T47D (cell line): ENCODE measurements around the gene TSPAN31.

Experiments used
- DNase-seq, 2 experiments: peaks; one replicate each; pipeline versions ENCODE4 v3.0.0 to v3.0.0-alpha.2; 2011 to 2012; ENCODE audit warnings: low read depth in 1 of 2, low spot score in 1 of 2
- JUND ChIP-seq: IDR thresholded peaks from 2 replicates; pipeline ENCODE4 v1.6.1; 2012; ENCODE audit warnings: low read depth
- in situ Hi-C: cut with HindIII; loops from 2 replicates; pipeline ENCODE4 v1.10.0; 2016; ENCODE audit warnings: low sequenced_read_pairs, low pct_unique_long_range_greater_than_20kb

Gene TSPAN31

GRCh38 chr12:57725851-57726150 is 19.0 kb upstream of the TSPAN31 start:
- DNase-seq, result no peak
- in situ Hi-C loops, result no loop called here
- TF ChIP-seq JUND, result no peak

- in situ Hi-C loops, result no loop called here
- TF ChIP-seq JUND, result no peak
- DNase-seq, result peak; percentile 90 to 96
These were observed 18.5 kb upstream of the TSPAN31 start for GRCh38 chr12:57726151-57726883.

GRCh38 chr12:57726884-57727757 is 17.7 kb upstream of the TSPAN31 start:
- in situ Hi-C loops, result no loop called here
- no peak for TF ChIP-seq JUND
- peak in 1 of 2 experiments; percentile 81 for DNase-seq

- TF ChIP-seq JUND, result no peak
- peak in 1 of 2 experiments; percentile 72 for DNase-seq
- in situ Hi-C loops, result no loop called here
These were observed 17.0 kb upstream of the TSPAN31 start for GRCh38 chr12:57727758-57728395.

- in situ Hi-C loops, result no loop called here
- no peak for DNase-seq
- TF ChIP-seq JUND, result no peak
These were observed 15.5 kb upstream of the TSPAN31 start for GRCh38 chr12:57729321-57729844.

GRCh38 chr12:57730336-57731067 is 14.3 kb upstream of the TSPAN31 start:
- in situ Hi-C loops, result no loop called here
- no peak for DNase-seq
- no peak for TF ChIP-seq JUND

- DNase-seq, result no peak
- no peak for TF ChIP-seq JUND
- in situ Hi-C loops, result no loop called here
These were observed 13.3 kb upstream of the TSPAN31 start for GRCh38 chr12:57731411-57732080.

- no peak for DNase-seq
- TF ChIP-seq JUND, result no peak
- in situ Hi-C loops, result no loop called here
These were observed 12.6 kb upstream of the TSPAN31 start for GRCh38 chr12:57732270-57732669.

GRCh38 chr12:57732726-57733593 is 11.9 kb upstream of the TSPAN31 start:
- TF ChIP-seq JUND, result no peak
- DNase-seq, result no peak
- in situ Hi-C loops, result no loop called here

- no peak for TF ChIP-seq JUND
- DNase-seq, result no peak
- in situ Hi-C loops, result no loop called here
These were observed 10.9 kb upstream of the TSPAN31 start for GRCh38 chr12:57733928-57734327.

GRCh38 chr12:57734591-57734990 is 10.2 kb upstream of the TSPAN31 start:
- TF ChIP-seq JUND, result no peak
- no peak for DNase-seq
- in situ Hi-C loops, result no loop called here
